Tibial nerve (tissue), 4 donors: ENCODE measurements around the gene NFASC. TPM values are rescaled to one million over a fixed set of nuclear protein-coding genes. Genes with fewer than 3 reads are reported as not detected.

ENCODE experiments used
- DNase-seq, 2 donors: peaks; one replicate each; pipeline ENCODE4 v3.0.0-alpha.2; 2019; ENCODE audit warnings: low spot score in 2 of 2
- H3K27ac ChIP-seq, 4 donors: fragments of 200-600 bp; sonication (generic) in 3 of 4; one replicate each; pipeline ENCODE4 v1.5.1; 2017 to 2019; ENCODE audit warnings: mild to moderate bottlenecking in 1 of 4
- H3K27me3 ChIP-seq, 2 donors: fragments of 200-600 bp; sonication (generic) in 1 of 2; one replicate each; pipeline versions ENCODE4 v1.5.1 to v1.6.0; 2017 to 2019
- H3K36me3 ChIP-seq, 3 donors: fragments of 200-600 bp; sonication (generic); one replicate each; pipeline ENCODE4 v1.5.1; 2018 to 2019
- H3K4me1 ChIP-seq, 4 donors: fragments of 200-600 bp; sonication (generic) in 3 of 4; one replicate each; pipeline ENCODE4 v1.5.1; 2017 to 2019
- H3K4me3 ChIP-seq, 4 donors: fragments of 200-600 bp; sonication (generic) in 3 of 4; one replicate each; pipeline ENCODE4 v1.5.1; 2017 to 2019; ENCODE audit warnings: mild to moderate bottlenecking in 1 of 4, moderate library complexity in 1 of 4
- H3K9me3 ChIP-seq, 4 donors: fragments of 200-600 bp; sonication (generic) in 3 of 4; one replicate each; pipeline ENCODE4 v1.5.1; 2017 to 2019
- CTCF ChIP-seq, 5 experiments: fragments of 200-600 bp in 3 of 5; fragments of 450-650 bp in 2 of 5; sonication (generic) in 3 of 5; IDR thresholded peaks; one replicate each; pipeline ENCODE4 v1.5.1; 2016 to 2019; ENCODE audit warnings: antibody characterized with exemption in 5 of 5, mild to moderate bottlenecking in 3 of 5, moderate library complexity in 2 of 5
- EP300 ChIP-seq, 2 donors: sonication (generic); formaldehyde crosslinking; IDR thresholded peaks; one replicate each; pipeline ENCODE4 v1.6.1; 2017; ENCODE audit warnings: antibody characterized with exemption in 2 of 2, mild to moderate bottlenecking in 1 of 2
- POLR2A ChIP-seq, 2 donors: fragments of 450-650 bp; IDR thresholded peaks; one replicate each; pipeline ENCODE4 v1.6.1; 2017; ENCODE audit warnings: antibody characterized with exemption in 2 of 2, mild to moderate bottlenecking in 2 of 2, moderate library complexity in 2 of 2
- WGBS, 2 donors: methylation state at CpG; one replicate each; pipeline ENCODE4 v1.1.5; 2018; 5-methylcytosine and 5-hydroxymethylcytosine counted together
- total RNA-seq, 4 donors: library from RNA; depleted of rRNA; stranded (reverse); fragments of >200 nt; gene quantifications; one replicate each; pipeline ENCODE4 v1.1.0, GENCODE V29; 2016

Gene NFASC
- 100 to 1,000 TPM in 1 of 4 donors, 10 to 100 TPM in 3; 69.9 to 112 (median 94.0) TPM for total RNA-seq

GRCh38 chr1:204870160-204870912 is at the start of gene NFASC:
NFASC (plus strand) TSS chr1:204870862; CDS start chr1:204944316, 73,454 bp downstream.
- H3K4me1 ChIP-seq, result peaks cover 0 to 27% (median 4%) of the 10 kb centered on the region in 4 donors
- TF ChIP-seq CTCF (IDR thresholded peaks at IDR 0.05) (no peak), EP300 (IDR thresholded peaks at IDR 0.05) (peak in 1 of 2 donors; percentile 73), POLR2A (IDR thresholded peaks at IDR 0.05) (peak in 1 of 2 donors; percentile 27)
- H3K9me3 ChIP-seq, result no peaks in the 10 kb centered on the region
- DNase-seq, result no peak
- H3K27ac ChIP-seq, result peak within 1 kb of the TSS; percentile 44 to 74 (median 61)
- no peaks in the 10 kb centered on the region for H3K36me3 ChIP-seq
- H3K4me3 ChIP-seq, result peak within 1 kb of the TSS in 2 of 4 donors; percentile 8 to 39
- WGBS, 2 donors, result 47 to 51% methylated on average over 18 to 19 of the region's 19 CpGs
- H3K27me3 ChIP-seq, result no peaks in the 10 kb centered on the region

GRCh38 chr1:204821476-204821875 is 49.2 kb upstream of the NFASC start:
- peaks cover 0 to 13% (median 0%) of the 10 kb centered on the region in 4 donors for H3K4me1 ChIP-seq
- H3K27ac ChIP-seq, result no peak overlapping the region
- peaks cover 0 to 8% of the 10 kb centered on the region in 2 donors for H3K27me3 ChIP-seq
- TF ChIP-seq EP300 (IDR thresholded peaks at IDR 0.05), result peak in 1 of 2 donors; percentile 11
- TF ChIP-seq POLR2A (IDR thresholded peaks at IDR 0.05), result no peak
- 49 to 50% methylated on average over 5 of the region's 5 CpGs for WGBS, 2 donors
- no peak for DNase-seq
- H3K4me3 ChIP-seq, result no peak overlapping the region
- no peaks in the 10 kb centered on the region for H3K36me3 ChIP-seq
- peaks cover 0 to under 1% (median 0%) of the 10 kb centered on the region in 4 donors for H3K9me3 ChIP-seq

- H3K4me3 ChIP-seq, result no peak overlapping the region
- no peak for DNase-seq
- H3K9me3 ChIP-seq, result no peaks in the 10 kb centered on the region
- TF ChIP-seq CTCF (IDR thresholded peaks at IDR 0.05) (no peak), POLR2A (IDR thresholded peaks at IDR 0.05) (no peak), EP300 (IDR thresholded peaks at IDR 0.05) (no peak)
- no peaks in the 10 kb centered on the region for H3K36me3 ChIP-seq
- no peak overlapping the region for H3K27ac ChIP-seq
- peaks cover 0 to 13% (median 0%) of the 10 kb centered on the region in 4 donors for H3K4me1 ChIP-seq
- WGBS, 2 donors, result 68 to 84% methylated on average over 4 of the region's 4 CpGs
- H3K27me3 ChIP-seq, result peaks cover 0 to 6% of the 10 kb centered on the region in 2 donors
Measured at GRCh38 chr1:204821924-204822323, 48.7 kb upstream of the NFASC start.

- H3K4me1 ChIP-seq, result peaks cover 0 to 14% (median 0%) of the 10 kb centered on the region in 4 donors
- TF ChIP-seq POLR2A (IDR thresholded peaks at IDR 0.05) (no peak), EP300 (IDR thresholded peaks at IDR 0.05) (no peak), CTCF (IDR thresholded peaks at IDR 0.05) (no peak)
- H3K36me3 ChIP-seq, result no peaks in the 10 kb centered on the region
- WGBS, 2 donors, result 45% methylated on average over 4 of the region's 4 CpGs
- DNase-seq, result no peak
- peaks cover 0 to 36% of the 10 kb centered on the region in 2 donors for H3K27me3 ChIP-seq
- H3K27ac ChIP-seq, result no peak overlapping the region
- H3K9me3 ChIP-seq, result no peaks in the 10 kb centered on the region
- H3K4me3 ChIP-seq, result no peak overlapping the region
Measured at GRCh38 chr1:204826970-204827369, 43.7 kb upstream of the NFASC start.

GRCh38 chr1:204828352-204828850 is 42.3 kb upstream of the NFASC start:
- H3K9me3 ChIP-seq, result no peaks in the 10 kb centered on the region
- H3K4me3 ChIP-seq, result peak overlapping the region; percentile 34 to 54 (median 39)
- H3K27ac ChIP-seq, result peak overlapping the region; percentile 17 to 84 (median 51)
- TF ChIP-seq POLR2A (IDR thresholded peaks at IDR 0.05) (peak in 1 of 2 donors; percentile 31), EP300 (IDR thresholded peaks at IDR 0.05) (no peak), CTCF (IDR thresholded peaks at IDR 0.05) (peak in 4 of 5 experiments; percentile 11 to 49 (median 26))
- peaks cover 0 to 13% (median 0%) of the 10 kb centered on the region in 4 donors for H3K4me1 ChIP-seq
- H3K27me3 ChIP-seq, result peaks cover 0 to 36% of the 10 kb centered on the region in 2 donors
- WGBS, 2 donors, result 1% methylated on average over 14 to 44 of the region's 53 CpGs
- DNase-seq, result peak; percentile 11 to 20
- H3K36me3 ChIP-seq, result no peaks in the 10 kb centered on the region
